ENCODE results near the gene PFKP.
"Not testable (repeated sequence)": the region's sequence is repeated elsewhere in the genome, so short reads cannot be mapped to it uniquely, and the experiment has no call there.

The PFKP gene

GRCh38 chr10:3159152-3159551 lies 91.8 kb downstream of the PFKP start:
- no peak for DNase-seq (ENCODE audit: low spot score)

- DNase-seq (ENCODE audit: low spot score): no peak
Observed at GRCh38 chr10:3162533-3162932, 95.2 kb downstream of the PFKP start.

GRCh38 chr10:3163879-3164278 lies 96.5 kb downstream of the PFKP start:
- DNase-seq (ENCODE audit: low spot score): no peak

GRCh38 chr10:3165196-3165595 lies 97.8 kb downstream of the PFKP start:
- DNase-seq (ENCODE audit: low spot score): no peak

- no peak for DNase-seq (ENCODE audit: low spot score)
Observed at GRCh38 chr10:3166496-3167290, 99.3 kb downstream of the PFKP start.

GRCh38 chr10:3167611-3168330 lies 100.4 kb downstream of the PFKP start:
- no peak for DNase-seq (ENCODE audit: low spot score)

- DNase-seq (ENCODE audit: low spot score): peak; percentile 32
Observed at GRCh38 chr10:3169271-3169670, 101.9 kb downstream of the PFKP start.

GRCh38 chr10:3169673-3170072 lies 102.3 kb downstream of the PFKP start:
- no peak for DNase-seq (ENCODE audit: low spot score)

- DNase-seq (ENCODE audit: low spot score): not testable (repeated sequence)
Observed at GRCh38 chr10:3171488-3171887, 104.1 kb downstream of the PFKP start.

GRCh38 chr10:3172081-3172445 lies 104.7 kb downstream of the PFKP start:
- DNase-seq (ENCODE audit: low spot score): no peak

- peak; percentile 98 for DNase-seq (ENCODE audit: low spot score)
Observed at GRCh38 chr10:3172446-3173170, 105.3 kb downstream of the PFKP start, which contains the start of gene PITRM1. Gene PITRM1 (minus strand): TSS chr10:3172782. CDS start chr10:3172772, 10 bp downstream.

GRCh38 chr10:3173171-3173878 lies 106.0 kb downstream of the PFKP start:
- no peak for DNase-seq (ENCODE audit: low spot score)

GRCh38 chr10:3178042-3178441 lies 110.7 kb downstream of the PFKP start:
- DNase-seq (ENCODE audit: low spot score): no peak

GRCh38 chr10:3179174-3179573 lies 111.8 kb downstream of the PFKP start:
- no peak for DNase-seq (ENCODE audit: low spot score)

GRCh38 chr10:3180355-3181025 lies 113.1 kb downstream of the PFKP start:
- no peak for DNase-seq (ENCODE audit: low spot score)

GRCh38 chr10:3185386-3185785 lies 118.0 kb downstream of the PFKP start:
- no peak for DNase-seq (ENCODE audit: low spot score)

- no peak for DNase-seq (ENCODE audit: low spot score)
Observed at GRCh38 chr10:3186368-3186767, 119.0 kb downstream of the PFKP start.
